Right lobe of liver (tissue), 4 donors: ENCODE data around the gene RUFY4.
"Not testable (repeated sequence)": the region's sequence is repeated elsewhere in the genome, so short reads cannot be mapped to it uniquely, and the experiment has no call there.

Experiments
- POLR2A ChIP-seq: fragments of 450-650 bp; IDR thresholded peaks from one replicate; pipeline ENCODE4 v1.6.1; 2017; ENCODE audit warnings: antibody characterized with exemption, mild to moderate bottlenecking
- TF ChIP-seq, protein P1 (sequence below), 4 donors: fragments of 200-600 bp in 3 of 4; fragments of 450-650 bp in 1 of 4; IDR thresholded peaks; one replicate each; pipeline versions ENCODE4 v1.5.1 to v1.8.0; 2016 to 2022; ENCODE audit warnings: antibody characterized with exemption in 4 of 4, mild to moderate bottlenecking in 2 of 4
- donor health status: DM: no; HTN: no; CAD: no.
- donor health status: DM: no; HTN: no; CAD: no.
- donor health status: DM: no; HTN: yes; CAD: no.

DNA sequence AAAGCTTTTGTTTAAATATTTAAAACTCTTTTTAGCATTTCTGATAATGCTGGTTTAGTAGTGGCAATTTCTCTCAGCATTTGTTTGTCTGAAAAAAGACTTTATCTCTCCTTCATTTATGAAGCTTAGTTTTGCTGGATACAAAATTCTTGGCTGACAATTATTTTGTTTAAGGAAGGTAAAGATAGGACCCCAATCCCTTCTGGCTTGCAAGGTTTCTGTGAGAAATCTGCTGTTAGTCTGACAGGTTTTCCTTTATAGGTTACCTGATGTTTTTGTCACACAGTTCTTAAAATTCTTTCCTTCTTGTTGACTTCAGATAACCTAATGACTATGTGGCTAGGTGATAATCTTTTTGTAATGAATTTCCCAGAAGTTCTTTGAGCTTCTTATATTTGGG lies 53.2 kb downstream of the RUFY4 start:
- TF ChIP-seq, protein P1, sequence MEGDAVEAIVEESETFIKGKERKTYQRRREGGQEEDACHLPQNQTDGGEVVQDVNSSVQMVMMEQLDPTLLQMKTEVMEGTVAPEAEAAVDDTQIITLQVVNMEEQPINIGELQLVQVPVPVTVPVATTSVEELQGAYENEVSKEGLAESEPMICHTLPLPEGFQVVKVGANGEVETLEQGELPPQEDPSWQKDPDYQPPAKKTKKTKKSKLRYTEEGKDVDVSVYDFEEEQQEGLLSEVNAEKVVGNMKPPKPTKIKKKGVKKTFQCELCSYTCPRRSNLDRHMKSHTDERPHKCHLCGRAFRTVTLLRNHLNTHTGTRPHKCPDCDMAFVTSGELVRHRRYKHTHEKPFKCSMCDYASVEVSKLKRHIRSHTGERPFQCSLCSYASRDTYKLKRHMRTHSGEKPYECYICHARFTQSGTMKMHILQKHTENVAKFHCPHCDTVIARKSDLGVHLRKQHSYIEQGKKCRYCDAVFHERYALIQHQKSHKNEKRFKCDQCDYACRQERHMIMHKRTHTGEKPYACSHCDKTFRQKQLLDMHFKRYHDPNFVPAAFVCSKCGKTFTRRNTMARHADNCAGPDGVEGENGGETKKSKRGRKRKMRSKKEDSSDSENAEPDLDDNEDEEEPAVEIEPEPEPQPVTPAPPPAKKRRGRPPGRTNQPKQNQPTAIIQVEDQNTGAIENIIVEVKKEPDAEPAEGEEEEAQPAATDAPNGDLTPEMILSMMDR (IDR thresholded peaks at IDR 0.05): not testable (repeated sequence)
- not testable (repeated sequence) for TF ChIP-seq POLR2A
